Measurements from ENCODE around the gene ZSCAN16.
"Not testable (repeated sequence)": the region's sequence is repeated elsewhere in the genome, so short reads cannot be mapped to it uniquely, and the experiment has no call there.

The ZSCAN16 gene

GRCh38 chr6:28124350-28124970 is at the start of gene ZSCAN16:
Gene ZSCAN16 (plus strand): TSS chr6:28124609. CDS start chr6:28125444, 835 bp downstream.
- peak; percentile 80 for DNase-seq

GRCh38 chr6:28078050-28078449 is 46.4 kb upstream of the ZSCAN16 start:
- no peak for DNase-seq

GRCh38 chr6:28078836-28079235 is 45.6 kb upstream of the ZSCAN16 start:
- no peak for DNase-seq

GRCh38 chr6:28080381-28080630 is 44.1 kb upstream of the ZSCAN16 start, which contains the start of gene ZNF165:
Gene ZNF165 (plus strand): TSS chr6:28080568. CDS start chr6:28085481, 4,913 bp downstream.
- DNase-seq, result not testable (repeated sequence)

GRCh38 chr6:28080631-28081485 is 43.6 kb upstream of the ZSCAN16 start:
- peak; percentile 91 for DNase-seq

GRCh38 chr6:28081486-28081751 is 43.0 kb upstream of the ZSCAN16 start:
- DNase-seq, result no peak

- DNase-seq, result no peak
Observed at GRCh38 chr6:28082939-28083338, 41.5 kb upstream of the ZSCAN16 start.

GRCh38 chr6:28089054-28089453 is 35.4 kb upstream of the ZSCAN16 start:
- DNase-seq, result no peak

- DNase-seq, result no peak
Observed at GRCh38 chr6:28090917-28091586, 33.4 kb upstream of the ZSCAN16 start.

- DNase-seq, result not testable (repeated sequence)
Observed at GRCh38 chr6:28102222-28102621, 22.2 kb upstream of the ZSCAN16 start.

GRCh38 chr6:28102699-28103098 is 21.7 kb upstream of the ZSCAN16 start:
- not testable (repeated sequence) for DNase-seq

- DNase-seq, result peak; percentile 67
Observed at GRCh38 chr6:28104392-28105244, 19.8 kb upstream of the ZSCAN16 start.

- DNase-seq, result peak; percentile 7
Observed at GRCh38 chr6:28105245-28105639, 19.2 kb upstream of the ZSCAN16 start.

- DNase-seq, result no peak
Observed at GRCh38 chr6:28107506-28107905, 16.9 kb upstream of the ZSCAN16 start.

GRCh38 chr6:28111964-28112363 is 12.4 kb upstream of the ZSCAN16 start:
- no peak for DNase-seq

- DNase-seq, result no peak
Observed at GRCh38 chr6:28115799-28116198, 8.6 kb upstream of the ZSCAN16 start.

- DNase-seq, result no peak
Observed at GRCh38 chr6:28117386-28118050, 6.9 kb upstream of the ZSCAN16 start.

GRCh38 chr6:28118217-28118616 is 6.2 kb upstream of the ZSCAN16 start:
- DNase-seq, result no peak

- no peak for DNase-seq
Observed at GRCh38 chr6:28121876-28122275, 2.5 kb upstream of the ZSCAN16 start.

- DNase-seq, result not testable (repeated sequence)
Observed at GRCh38 chr6:28122283-28122682, 2.1 kb upstream of the ZSCAN16 start.

- DNase-seq, result no peak
Observed at GRCh38 chr6:28124971-28125353, 553 bp downstream of the ZSCAN16 start.

- DNase-seq, result no peak
Observed at GRCh38 chr6:28125401-28125800, 992 bp downstream of the ZSCAN16 start.

- DNase-seq, result peak; percentile 3
Observed at GRCh38 chr6:28134015-28134414, 9.6 kb downstream of the ZSCAN16 start.

All from DMS153 (cell line).